Pons (tissue), 1 donor: ENCODE results near the gene CCDC91.

Source experiments
- DNase-seq: peaks from one replicate; pipeline ENCODE4 v3.0.0-alpha.2; 2016; ENCODE audit warnings: low spot score

Gene CCDC91

GRCh38 chr12:28190321-28191050 is at the start of gene CCDC91:
Gene CCDC91 (plus strand): TSS chr12:28190456. CDS start chr12:28257216, 66,760 bp downstream.
- DNase-seq: peak; percentile 78

- no peak for DNase-seq
Measured at GRCh38 chr12:28144059-28144458, 46.2 kb upstream of the CCDC91 start.

GRCh38 chr12:28144532-28144931 is 45.7 kb upstream of the CCDC91 start:
- DNase-seq: no peak

GRCh38 chr12:28145216-28145615 is 45.0 kb upstream of the CCDC91 start:
- DNase-seq: no peak

GRCh38 chr12:28149279-28149678 is 41.0 kb upstream of the CCDC91 start:
- DNase-seq: no peak

GRCh38 chr12:28156362-28156761 is 33.9 kb upstream of the CCDC91 start:
- no peak for DNase-seq

GRCh38 chr12:28156804-28157203 is 33.5 kb upstream of the CCDC91 start:
- DNase-seq: no peak

GRCh38 chr12:28158353-28158752 is 31.9 kb upstream of the CCDC91 start:
- DNase-seq: no peak

- DNase-seq: no peak
Measured at GRCh38 chr12:28159688-28160087, 30.6 kb upstream of the CCDC91 start.

- DNase-seq: no peak
Measured at GRCh38 chr12:28161697-28162096, 28.6 kb upstream of the CCDC91 start.

GRCh38 chr12:28162697-28163096 is 27.6 kb upstream of the CCDC91 start:
- no peak for DNase-seq

GRCh38 chr12:28164644-28165275 is 25.5 kb upstream of the CCDC91 start:
- DNase-seq: no peak

GRCh38 chr12:28167981-28168485 is 22.2 kb upstream of the CCDC91 start:
- no peak for DNase-seq

- no peak for DNase-seq
Measured at GRCh38 chr12:28171356-28172060, 18.7 kb upstream of the CCDC91 start.

GRCh38 chr12:28172434-28173030 is 17.7 kb upstream of the CCDC91 start:
- DNase-seq: peak; percentile 28

- no peak for DNase-seq
Measured at GRCh38 chr12:28173440-28173839, 16.8 kb upstream of the CCDC91 start.

GRCh38 chr12:28175098-28175589 is 15.1 kb upstream of the CCDC91 start:
- DNase-seq: no peak

GRCh38 chr12:28176295-28176694 is 14.0 kb upstream of the CCDC91 start:
- DNase-seq: no peak

GRCh38 chr12:28177461-28177860 is 12.8 kb upstream of the CCDC91 start:
- DNase-seq: no peak

GRCh38 chr12:28177905-28178304 is 12.4 kb upstream of the CCDC91 start:
- DNase-seq: no peak

- DNase-seq: no peak
Measured at GRCh38 chr12:28178775-28179174, 11.5 kb upstream of the CCDC91 start.

- no peak for DNase-seq
Measured at GRCh38 chr12:28180786-28181185, 9.5 kb upstream of the CCDC91 start.
